ENCODE results near the gene ZW10. TPM values are rescaled to one million over a fixed set of nuclear protein-coding genes. Genes with fewer than 3 reads are reported as not detected.

The ZW10 gene
- total RNA-seq, 2 experiments from 2014 or later, result 2.0 to 2.2 TPM

- H3K4me1 Mint-ChIP-seq (ENCODE audit: low read depth), result no peaks in the 10 kb centered on the region
These were observed 72.0 kb downstream of the ZW10 start for GRCh38 chr11:113701491-113701890.

GRCh38 chr11:113698515-113698914, 75.0 kb downstream of the ZW10 start:
- H3K9me3 ChIP-seq (ENCODE audit: control insufficient read depth in 1 of 2, insufficient read depth in 1 of 2, low read length in 2 of 2), result no peaks in the 10 kb centered on the region
- no peaks in the 10 kb centered on the region for H3K4me1 ChIP-seq (ENCODE audit: insufficient read depth, low read length)
- ChIA-PET CTCF (no interaction called here), POLR2A (no interaction called here)
- intact Hi-C loops (cut with DNase I, micrococcal nuclease), result no loop called here
- H3K27me3 ChIP-seq (ENCODE audit: control insufficient read depth in 1 of 2, insufficient read depth in 2 of 2, low read length in 2 of 2), result no peaks in the 10 kb centered on the region
- Mint-ChIP-seq H3K4me1 (ENCODE audit: low read depth) (no peaks in the 10 kb centered on the region), H3K27ac (no peak overlapping the region), H3K27me3 (no peaks in the 10 kb centered on the region), H3K36me3 (ENCODE audit: low read depth) (no peaks in the 10 kb centered on the region), H3K9me3 (no peaks in the 10 kb centered on the region), H3K4me3 (no peak overlapping the region)
- DNase-seq (no peak), ATAC-seq (ENCODE audit: poor library complexity) (no peak)
- no peak overlapping the region for H3K4me3 ChIP-seq (ENCODE audit: low read length)
- no peaks in the 10 kb centered on the region for H3K36me3 ChIP-seq (ENCODE audit: insufficient read depth, low read length)
- no peak for TF ChIP-seq CTCF (IDR thresholded peaks at IDR 0.05)
- no peak overlapping the region for H3K27ac ChIP-seq (ENCODE audit: low read depth in 1 of 2, low read length in 2 of 2)

More at GRCh38 chr11:113701491-113701890, 72.0 kb downstream of the ZW10 start:
- ChIA-PET POLR2A (no interaction called here), CTCF (no interaction called here)
- ATAC-seq (ENCODE audit: poor library complexity) (no peak), DNase-seq (no peak)
- Histone ChIP-seq H3K4me1 (ENCODE audit: insufficient read depth, low read length) (no peaks in the 10 kb centered on the region), H3K9me3 (ENCODE audit: control insufficient read depth in 1 of 2, insufficient read depth in 1 of 2, low read length in 2 of 2) (no peaks in the 10 kb centered on the region), H3K27me3 (ENCODE audit: control insufficient read depth in 1 of 2, insufficient read depth in 2 of 2, low read length in 2 of 2) (no peaks in the 10 kb centered on the region), H3K36me3 (ENCODE audit: insufficient read depth, low read length) (no peaks in the 10 kb centered on the region), H3K4me3 (ENCODE audit: low read length) (no peak overlapping the region), H3K27ac (ENCODE audit: low read depth in 1 of 2, low read length in 2 of 2) (no peak overlapping the region)
- H3K4me3 Mint-ChIP-seq, result no peak overlapping the region
- TF ChIP-seq CTCF (IDR thresholded peaks at IDR 0.05), result no peak
- H3K27me3 Mint-ChIP-seq, result no peaks in the 10 kb centered on the region
- intact Hi-C loops (cut with DNase I, micrococcal nuclease), result no loop called here
- H3K36me3 Mint-ChIP-seq (ENCODE audit: low read depth), result peaks cover 6% of the 10 kb centered on the region
- no peak overlapping the region for H3K27ac Mint-ChIP-seq
- H3K9me3 Mint-ChIP-seq, result no peaks in the 10 kb centered on the region

GRCh38 chr11:113697756-113698407, 75.6 kb downstream of the ZW10 start:
- no peak for DNase-seq
- Mint-ChIP-seq H3K36me3 (ENCODE audit: low read depth) (no peaks in the 10 kb centered on the region), H3K27me3 (no peaks in the 10 kb centered on the region), H3K4me1 (ENCODE audit: low read depth) (no peaks in the 10 kb centered on the region), H3K27ac (no peak overlapping the region), H3K9me3 (no peaks in the 10 kb centered on the region), H3K4me3 (no peak overlapping the region)
- ChIA-PET POLR2A (no interaction called here), CTCF (no interaction called here)
- no peak overlapping the region for H3K4me3 ChIP-seq (ENCODE audit: low read length)
- no peak for ATAC-seq (ENCODE audit: poor library complexity)
- H3K27me3 ChIP-seq (ENCODE audit: control insufficient read depth in 1 of 2, insufficient read depth in 2 of 2, low read length in 2 of 2), result no peaks in the 10 kb centered on the region
- H3K36me3 ChIP-seq (ENCODE audit: insufficient read depth, low read length), result no peaks in the 10 kb centered on the region
- H3K4me1 ChIP-seq (ENCODE audit: insufficient read depth, low read length), result no peaks in the 10 kb centered on the region
- no peak overlapping the region for H3K27ac ChIP-seq (ENCODE audit: low read depth in 1 of 2, low read length in 2 of 2)
- intact Hi-C loops (cut with DNase I, micrococcal nuclease), result no loop called here
- H3K9me3 ChIP-seq (ENCODE audit: control insufficient read depth in 1 of 2, insufficient read depth in 1 of 2, low read length in 2 of 2), result no peaks in the 10 kb centered on the region
- TF ChIP-seq CTCF (IDR thresholded peaks at IDR 0.05), result no peak

All from CD4-positive, alpha-beta T cell (primary cell).